CD1c-positive myeloid dendritic cell (primary cell): ENCODE results near the gene TRAFD1.

Experiments
- DNase-seq: peaks from one replicate; pipeline ENCODE4 v3.0.0-alpha.2; 2016; ENCODE audit errors: extremely low spot score

The TRAFD1 gene

DNA sequence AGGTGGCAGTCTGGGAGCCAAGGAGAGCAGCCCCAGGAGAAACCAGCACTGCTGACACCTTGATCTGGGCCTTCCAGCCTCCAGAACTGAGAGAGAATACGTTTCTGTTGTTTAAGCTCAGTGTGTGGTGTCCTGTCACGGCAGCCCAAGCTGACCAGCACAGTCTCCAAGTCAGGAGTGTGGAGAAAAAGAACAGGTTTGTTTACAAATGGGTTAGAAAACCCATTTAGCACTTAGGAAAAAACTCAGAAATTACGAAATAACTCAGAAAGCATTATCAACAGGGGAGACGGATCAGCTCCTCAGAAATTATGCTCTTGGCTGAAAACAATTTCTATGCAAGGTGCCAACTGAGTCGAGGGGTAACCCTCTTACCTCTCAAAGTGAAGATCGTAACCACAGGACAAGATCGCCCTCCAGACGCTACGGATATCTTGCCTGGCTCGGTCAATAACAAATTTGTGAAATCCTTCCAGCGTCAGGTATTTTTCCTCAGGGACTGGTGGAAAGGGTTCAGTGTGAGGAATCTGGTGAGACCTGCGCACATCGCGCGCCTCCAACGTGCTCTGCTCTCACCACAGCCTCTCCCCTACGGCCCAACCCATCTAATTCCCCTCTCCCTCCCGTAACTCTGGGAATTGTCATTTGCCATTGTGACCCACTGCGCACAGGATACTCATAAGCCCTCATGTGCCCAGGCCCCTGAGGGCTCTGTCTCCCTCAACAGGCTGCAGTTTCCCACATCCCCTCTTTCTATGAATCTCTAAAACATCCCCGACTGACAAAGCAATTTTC, 50.2 kb downstream of the TRAFD1 start:
- no peak for DNase-seq

DNA sequence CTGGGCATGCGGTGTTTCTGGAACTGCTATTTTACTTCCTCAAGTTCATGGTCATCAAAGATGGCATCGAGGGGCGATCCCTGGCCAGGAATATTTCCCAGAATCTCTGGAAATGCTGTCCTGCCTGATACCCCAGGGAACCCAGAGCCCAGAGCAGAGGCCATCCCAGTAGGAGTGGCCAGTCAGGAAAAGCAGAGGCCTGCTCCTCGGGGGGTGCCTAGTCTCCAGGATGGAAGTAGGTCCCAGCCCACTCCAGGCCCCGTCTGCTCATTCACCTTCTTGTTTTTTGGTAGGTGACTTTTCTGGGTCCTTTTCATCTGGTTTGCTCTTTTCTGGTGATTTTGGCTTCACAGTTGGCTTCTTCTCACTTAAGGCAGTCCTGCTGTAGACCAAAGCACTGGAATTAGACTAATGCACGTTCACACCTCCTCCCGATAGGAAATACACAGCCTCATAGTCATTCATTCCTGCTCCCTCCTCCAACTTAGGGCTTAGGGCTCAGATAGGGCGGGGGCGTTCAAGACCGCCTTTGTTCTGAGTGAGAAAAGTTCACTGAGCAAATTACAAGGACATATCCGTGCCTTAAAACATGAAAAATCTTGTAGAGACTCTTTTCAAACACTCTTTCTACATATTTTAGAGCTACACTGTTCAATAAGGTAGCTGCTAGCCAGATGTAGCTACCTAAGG, 51.1 kb downstream of the TRAFD1 start:
- no peak for DNase-seq

DNA sequence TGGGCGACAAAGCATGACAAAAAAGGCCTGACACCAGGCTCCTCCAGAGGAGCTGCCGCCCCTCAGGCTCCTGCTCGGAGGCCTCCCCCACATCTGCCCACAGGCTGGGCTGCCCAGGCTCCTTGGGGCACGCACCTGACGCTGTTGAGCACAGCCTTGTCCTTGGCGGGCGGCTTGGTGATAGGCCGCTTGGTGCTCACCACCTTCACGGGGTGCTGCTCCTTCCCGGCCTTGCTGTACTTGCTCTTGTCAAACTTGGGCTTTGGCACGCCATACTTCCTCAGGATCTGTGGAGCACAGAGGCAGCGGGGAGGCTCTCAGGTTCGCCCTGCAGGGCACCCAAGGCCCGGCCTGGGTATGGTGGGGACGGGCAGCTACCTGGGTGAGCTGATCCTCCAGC, 53.4 kb downstream of the TRAFD1 start:
- no peak for DNase-seq

DNA sequence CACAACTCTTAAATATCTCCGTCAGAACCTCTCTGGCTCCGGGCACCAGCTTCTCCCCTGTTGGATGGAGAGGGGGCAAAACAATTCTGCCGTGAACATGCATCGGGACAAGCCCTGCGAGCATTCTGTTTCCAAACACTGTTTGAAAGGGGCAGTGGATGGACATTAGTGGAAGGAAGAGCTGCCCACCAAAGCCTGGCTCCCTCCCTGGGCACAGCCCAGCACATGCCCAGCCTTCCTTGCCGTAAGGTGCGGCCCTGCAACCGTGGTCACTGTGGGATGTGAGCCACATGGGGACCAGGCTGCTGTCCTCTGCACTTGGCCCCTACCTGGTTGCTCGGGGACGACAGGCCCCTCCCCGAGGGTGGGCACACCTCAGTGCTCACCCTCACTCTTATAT, 54.0 kb downstream of the TRAFD1 start:
- no peak for DNase-seq

DNA sequence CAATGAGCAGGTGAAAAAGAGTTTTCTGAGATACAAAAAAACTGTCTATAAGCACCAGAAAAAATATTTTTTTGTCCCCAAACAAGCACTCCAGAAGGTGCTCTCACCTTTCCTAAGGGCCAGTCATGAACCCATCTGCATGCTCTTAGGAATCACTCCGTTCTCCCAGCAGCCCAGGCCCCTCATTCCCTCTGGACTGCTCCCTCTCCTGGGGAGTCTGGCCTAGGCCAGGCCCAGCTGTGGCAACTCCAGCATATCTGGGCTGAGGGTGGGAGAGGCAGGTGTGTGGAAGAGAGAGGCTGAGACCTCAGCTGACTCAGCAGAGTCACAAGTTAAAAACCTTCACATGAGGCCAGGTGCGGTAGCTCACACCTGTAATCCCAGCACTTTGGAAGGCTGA, 54.6 kb downstream of the TRAFD1 start:
- DNase-seq, result no peak

DNA sequence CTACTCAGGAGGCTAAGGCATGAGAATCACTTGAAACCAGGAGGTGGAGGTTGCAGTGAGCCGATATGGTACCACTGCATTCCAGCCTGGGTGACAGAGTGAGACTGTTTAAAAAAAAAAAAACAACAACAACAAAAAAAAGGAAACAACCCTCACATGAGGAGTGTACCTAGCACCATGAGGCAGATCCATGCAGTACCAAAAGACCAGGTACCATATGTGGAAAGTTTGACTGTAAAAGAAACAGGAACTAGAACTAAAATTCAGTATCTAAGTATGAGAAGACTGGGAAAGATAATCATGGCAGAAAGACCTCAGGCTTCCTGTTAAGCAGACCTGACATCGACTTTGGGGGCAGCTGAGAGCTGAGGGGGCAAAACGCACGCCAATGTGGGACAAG, 55.1 kb downstream of the TRAFD1 start:
- DNase-seq, result no peak

DNA sequence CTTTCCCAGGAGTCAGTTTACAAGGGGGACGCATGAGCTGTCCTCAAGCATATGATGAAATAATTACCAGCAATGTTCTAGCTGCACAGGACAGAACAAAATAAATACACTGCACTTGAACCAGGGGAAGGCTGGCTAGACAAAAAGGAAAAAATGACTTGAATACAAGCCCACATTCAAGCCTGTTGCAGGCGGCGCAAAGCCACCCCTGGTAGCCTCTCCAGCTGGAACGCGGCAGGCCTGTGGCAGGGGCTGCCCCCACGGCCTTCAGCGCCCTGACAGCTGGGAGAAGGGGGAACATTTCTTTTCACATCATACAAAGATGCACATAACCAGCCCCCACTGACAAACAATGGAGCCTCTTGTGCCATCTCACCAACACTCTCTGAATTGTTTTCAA, 57.1 kb downstream of the TRAFD1 start:
- DNase-seq, result no peak

DNA sequence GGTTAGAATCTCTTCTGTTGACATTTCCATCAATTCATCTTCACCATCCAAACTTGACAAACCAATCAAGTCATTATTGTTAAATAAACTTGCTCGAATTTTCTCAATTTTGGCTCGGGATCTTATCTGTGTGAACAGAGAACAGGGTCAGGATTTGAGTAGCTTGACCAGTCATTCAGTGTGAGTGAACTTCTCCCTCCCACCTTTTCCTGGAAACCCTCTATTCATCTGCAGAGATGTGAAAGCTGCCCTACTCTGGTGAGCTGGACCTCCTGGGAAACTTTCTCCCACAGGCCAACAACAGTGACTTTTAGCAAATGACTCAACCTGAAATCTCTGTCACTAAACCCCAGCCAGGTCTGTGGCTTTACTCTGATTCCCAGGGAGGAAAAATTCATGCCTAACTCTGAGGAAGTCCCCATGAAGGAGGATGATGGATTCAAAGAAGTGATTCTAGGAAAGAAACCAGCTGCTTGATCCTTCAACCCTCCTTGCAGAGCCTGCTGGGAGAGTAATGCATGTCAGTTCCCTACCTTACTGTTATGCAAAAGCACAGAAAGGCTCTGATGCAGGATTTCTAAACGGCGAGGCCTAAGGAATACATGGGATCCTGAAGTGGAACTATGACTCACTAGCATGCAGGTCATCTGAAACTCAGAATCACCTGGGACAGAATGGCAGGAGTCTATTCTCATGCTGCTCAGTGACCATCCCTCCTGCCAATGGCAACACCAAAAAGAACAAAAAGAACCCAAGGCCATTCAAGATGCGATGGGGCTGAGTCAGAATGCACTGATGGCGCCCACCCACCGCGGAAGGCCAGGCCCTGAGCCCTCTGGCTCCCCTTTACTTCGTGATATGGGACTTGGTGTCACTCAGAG, 58.0 kb downstream of the TRAFD1 start:
- peak; percentile 35 for DNase-seq

DNA sequence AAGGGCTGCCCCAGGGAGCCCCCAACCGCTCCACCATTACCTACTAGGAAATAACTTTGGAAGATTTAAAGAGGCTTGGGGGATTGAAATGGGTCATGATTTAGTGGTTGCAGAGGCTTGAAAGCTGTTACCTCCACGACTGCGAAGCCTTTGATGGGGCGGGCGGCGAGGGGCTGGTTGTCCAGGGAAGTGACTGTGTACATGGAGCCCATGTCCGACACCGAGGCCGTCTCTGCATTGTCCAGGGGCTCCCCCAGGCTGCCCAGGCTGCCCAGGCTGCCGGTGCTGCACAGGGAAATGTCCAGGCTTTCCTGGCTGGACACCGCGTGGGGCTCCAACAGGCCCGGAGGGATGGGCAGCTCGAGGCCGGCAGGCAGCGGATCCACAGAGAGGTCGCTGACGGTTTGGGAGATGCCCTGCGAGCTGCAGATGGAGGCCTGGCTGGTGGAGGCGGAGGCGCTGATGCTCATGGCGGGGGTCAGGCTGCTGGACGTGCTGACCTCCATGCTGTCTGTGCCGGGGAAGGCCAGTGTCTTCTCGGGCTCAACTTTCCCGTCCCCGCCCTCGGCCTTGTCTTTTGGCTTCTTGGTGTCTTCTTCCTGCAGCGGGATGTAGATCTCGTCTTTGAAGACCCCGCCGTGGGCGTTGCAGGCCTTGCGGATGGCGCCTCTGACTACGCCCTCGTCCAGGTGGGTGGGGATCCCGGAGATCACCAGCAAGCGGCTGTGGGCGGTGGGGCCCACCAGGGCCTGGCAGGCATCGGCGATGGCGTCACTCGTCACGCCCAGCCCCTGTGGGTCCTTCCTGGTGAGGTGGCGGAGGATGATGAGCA, 58.9 kb downstream of the TRAFD1 start:
- DNase-seq, result no peak

DNA sequence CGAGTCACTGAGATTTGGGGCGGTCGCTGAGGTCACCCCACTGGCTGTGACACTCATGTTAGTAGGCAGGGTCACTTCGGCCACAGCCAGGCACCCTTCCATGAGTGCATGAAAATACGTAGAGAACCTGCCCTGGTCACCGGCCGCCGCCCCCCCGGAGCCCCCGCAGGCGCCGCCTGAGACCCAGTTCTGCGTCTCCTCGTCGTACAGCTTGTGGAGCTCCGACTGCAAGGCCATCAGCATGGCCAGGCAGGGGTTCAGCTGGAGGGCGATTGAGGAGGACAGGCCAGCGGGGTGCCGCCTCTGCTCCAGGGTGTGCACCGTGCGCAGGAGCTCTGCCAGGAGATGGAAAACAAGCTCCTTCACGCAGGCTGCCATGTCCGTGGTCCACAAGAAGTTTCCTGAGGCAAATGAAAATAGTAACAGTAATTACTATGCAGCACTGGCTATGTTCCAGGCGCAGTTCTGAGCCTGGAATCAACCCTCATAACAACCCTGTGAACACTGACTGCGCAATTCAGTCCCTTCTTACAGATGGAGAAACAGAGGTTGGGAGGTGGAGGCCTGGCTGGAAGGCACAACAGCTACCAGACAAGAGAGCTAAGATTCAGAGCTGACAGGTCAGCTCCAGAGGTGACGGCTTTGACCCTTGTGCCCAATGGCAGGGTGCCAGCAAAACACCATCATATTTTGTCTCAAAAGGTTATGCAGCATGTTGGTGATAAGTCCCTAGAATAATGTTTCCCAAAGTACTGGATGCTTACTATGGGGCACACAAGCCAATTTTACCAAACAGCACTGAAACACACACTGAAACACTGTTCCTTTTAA, 59.9 kb downstream of the TRAFD1 start:
- DNase-seq, result no peak

DNA sequence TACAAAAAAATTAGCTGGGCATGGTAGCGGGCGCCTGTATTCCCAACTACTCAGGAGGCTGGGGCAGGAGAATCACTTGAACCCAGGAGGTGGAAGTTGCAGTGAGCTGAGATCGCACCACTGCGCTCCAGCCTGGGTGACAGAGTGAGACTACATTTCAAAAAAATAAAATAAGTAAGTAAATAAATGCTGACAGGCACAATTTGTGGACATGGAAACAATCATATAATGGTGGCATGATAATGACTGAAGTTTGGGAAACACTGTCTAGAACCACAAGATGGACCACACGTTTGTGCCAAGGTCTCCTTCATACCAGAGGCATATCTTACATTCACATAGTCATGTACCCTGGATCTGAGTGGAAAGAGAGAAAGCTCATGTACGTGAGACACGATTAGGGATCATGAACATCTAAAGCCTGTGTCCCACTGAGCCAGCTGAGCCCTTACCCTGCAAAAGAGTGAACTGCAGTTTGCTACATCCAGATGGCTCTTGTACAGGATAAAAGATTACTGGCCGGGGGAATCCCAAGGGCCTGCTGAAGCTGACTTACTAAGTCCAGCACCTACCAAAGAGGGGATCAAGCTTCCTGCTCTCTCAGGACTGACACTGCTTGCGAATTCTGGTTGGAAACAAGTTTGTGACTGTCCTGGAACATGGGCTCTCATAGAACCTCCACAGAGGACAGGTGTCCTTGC, 62.9 kb downstream of the TRAFD1 start:
- DNase-seq, result no peak

DNA sequence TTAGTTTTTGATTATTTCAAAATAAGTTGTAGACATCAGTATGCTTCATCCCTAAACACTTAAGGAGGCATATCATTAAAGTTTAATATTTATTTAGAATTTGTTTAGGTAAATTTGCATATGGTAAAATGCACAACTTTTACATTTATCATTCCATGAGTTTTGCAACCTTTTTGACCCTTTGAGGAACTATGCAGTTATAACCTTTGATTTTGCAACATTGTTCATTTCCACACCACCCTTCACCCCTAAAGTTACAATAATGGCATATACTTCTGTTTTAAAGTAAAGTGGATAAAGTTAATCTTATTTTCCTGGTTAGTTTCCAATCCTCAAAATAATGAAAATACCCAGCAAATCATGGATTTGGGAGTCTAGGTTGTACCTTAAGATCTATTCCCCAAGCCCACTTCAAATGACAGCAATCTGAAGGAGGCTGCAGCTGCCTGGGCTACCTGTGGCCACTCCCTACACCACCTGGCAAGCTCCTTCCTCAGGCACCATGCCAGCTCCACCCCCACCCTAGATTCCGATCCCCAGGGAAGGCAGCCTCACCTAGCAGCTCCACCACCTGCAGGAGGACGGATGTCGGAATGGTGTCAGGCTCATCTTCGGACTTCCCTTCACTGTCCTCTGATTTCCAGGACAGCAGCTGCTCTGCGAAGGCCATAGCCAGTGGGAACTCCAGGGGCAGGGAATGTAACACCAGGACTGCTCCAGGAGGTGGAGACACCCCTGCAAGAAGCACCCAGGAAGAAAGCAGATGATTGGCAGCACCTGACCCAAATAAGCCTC, 65.1 kb downstream of the TRAFD1 start:
- DNase-seq, result peak; percentile 18

DNA sequence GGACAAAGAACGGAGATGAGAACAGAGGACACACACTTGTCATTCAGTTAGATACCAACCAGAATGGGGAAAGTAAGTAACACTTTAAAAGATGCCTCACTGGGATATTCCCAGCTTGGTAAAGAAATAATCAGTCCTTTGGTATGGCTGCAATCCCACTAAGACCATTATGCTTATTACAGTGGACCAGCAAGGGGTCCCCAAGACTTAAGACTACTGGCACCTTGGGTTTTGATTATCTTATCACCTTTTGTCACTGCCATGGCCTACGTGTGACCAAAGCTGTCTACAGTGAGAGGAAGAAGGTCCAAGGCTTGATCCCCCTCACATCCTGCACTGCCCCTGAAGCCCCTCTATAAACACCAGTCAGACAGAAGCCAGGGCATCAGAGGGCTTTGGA, 65.8 kb downstream of the TRAFD1 start:
- DNase-seq, result no peak

DNA sequence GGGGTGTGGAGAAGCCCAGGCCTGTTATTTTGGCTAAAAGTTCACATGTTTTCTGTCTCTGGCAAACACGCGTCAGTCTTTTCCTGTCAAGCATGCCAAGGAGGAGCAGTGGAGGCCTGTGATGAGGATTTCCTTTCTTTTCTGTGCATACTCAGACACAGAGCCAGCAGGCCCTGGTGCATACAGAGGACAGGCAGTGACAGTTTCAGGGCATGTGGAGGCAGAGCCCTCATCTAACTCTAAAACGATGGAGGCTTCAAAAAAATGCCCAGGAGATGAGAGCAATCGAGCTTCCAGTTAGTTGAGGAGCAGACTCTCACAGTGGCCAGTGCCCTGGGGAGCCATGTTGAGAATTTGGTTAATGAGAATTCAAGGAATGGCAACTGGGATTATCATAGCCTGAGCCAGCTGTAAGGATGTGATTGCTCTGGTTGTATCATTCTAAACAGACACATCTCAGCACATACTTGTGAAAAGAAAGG, 66.5 kb downstream of the TRAFD1 start:
- no peak for DNase-seq

DNA sequence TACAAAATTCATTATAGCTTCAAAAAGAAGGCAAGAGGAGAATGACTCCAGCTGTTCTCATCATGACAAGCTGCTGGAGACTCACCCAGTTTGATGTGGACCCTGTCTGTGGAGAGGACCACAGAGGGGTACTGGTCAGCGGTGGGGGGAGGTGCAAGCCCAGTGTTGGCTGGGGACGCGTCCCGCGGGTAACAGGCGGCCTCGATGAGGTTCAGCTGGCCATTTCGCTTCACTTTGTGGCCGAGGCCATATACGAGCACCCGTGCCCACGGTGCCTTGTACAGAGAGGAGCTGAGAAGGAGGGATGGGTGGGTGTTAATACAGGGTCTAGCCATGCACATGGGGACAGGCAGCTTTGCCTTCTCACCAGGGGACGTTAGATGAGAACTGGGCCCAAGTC, 67.1 kb downstream of the TRAFD1 start:
- DNase-seq, result no peak

DNA sequence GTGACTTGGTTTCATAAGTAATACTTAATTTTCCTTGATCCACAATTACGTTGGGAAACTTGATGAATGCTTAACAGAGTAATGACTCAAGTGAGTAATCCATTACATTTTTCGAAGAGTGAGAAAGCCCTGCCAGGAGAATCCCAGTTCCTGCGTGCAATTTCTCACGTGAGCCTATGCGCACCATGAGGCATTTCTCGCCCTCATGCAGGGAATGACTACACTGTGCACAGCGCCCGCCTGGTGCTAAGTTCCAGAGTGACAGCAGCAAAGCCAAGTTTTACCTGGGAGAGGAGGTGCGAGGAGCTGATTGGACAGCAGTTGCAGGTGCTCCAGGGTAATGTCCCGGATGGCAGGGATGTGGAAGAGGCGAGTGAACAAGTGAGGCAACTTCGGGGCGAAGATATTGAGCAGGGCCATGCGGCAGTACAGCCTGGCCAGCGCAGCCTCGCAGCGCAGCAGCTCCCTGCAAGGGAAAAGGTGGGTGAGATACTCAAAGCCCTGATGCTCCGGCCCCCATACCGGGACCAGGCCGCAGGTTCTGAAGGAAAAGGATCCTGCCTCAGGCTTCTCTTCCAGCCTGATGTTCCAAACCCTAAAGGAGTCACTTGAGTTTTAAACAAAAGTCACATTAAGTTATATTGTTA, 69.4 kb downstream of the TRAFD1 start:
- no peak for DNase-seq

DNA sequence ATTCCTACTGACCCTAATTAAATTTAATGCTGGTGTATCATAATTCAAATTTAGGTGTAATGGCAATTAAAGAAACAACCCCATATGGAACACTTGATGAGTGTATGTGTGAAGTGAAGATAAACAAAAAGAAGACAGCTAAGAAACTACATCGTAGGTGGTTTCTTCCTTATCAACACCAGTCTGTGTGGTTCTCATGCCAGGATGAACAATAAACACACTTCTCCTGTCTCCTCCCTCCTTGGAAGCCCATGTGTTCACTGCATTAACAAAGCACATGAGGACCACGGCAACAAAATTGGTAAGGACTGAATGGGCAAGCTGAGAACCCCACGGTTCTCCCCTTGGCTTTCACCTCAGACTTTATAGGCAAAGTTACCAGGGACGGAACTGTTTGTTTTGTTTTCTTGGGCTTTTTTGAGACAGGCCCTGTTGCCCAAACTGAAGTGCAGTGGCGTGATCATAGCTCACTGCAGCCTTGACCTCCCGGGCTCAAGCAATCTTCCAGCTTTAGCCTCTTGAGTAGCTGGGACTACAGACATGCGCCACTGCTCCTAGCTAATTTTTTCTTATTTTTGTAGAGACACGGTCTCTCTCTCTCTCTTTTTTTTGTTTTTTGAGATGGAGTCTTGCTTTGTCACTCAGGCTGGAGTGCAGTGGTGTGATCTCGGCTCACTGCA, 71.0 kb downstream of the TRAFD1 start:
- no peak for DNase-seq

DNA sequence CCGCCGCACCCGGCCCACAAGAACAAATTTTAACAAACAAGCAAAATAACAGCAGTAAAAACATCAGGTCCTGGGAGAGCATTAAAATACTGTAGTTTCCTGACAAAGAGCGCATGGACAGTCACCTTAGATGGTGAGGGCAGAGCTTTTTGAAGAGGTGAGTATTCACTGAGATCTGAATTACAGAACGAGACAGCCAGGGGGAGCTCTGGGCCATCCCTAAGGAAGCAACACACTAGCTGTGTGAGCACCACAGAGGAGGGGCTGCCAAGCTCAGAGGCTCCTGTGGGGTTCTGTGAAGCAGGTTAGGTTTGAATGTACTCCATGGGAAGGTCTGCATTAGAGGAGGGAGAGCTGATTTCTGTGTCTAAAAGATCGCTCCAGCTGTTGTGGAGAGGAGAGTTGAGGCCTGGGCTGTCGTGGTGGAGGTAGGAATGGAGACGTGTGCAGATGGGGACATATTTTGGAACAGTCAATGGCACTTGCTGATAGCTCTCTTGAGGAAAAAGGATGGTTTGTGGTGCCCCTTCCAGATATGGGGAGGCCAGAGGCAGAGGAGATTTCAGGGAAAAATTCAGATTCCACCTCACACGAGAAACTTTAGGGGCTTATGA, 72.9 kb downstream of the TRAFD1 start:
- DNase-seq, result peak; percentile 26
